DMS53 treated with DMSO at 0.1 percent for 48 hours (cell line): ENCODE data around the gene DGLUCY.
"Not testable (repeated sequence)": the region's sequence is repeated elsewhere in the genome, so short reads cannot be mapped to it uniquely, and the experiment has no call there.

ENCODE experiments used
- DNase-seq: peaks from one replicate; lab custom pipeline; 2025; ENCODE audit not compliant: unreplicated experiment; lab: John Stamatoyannopoulos, UW

The DGLUCY gene

DNA sequence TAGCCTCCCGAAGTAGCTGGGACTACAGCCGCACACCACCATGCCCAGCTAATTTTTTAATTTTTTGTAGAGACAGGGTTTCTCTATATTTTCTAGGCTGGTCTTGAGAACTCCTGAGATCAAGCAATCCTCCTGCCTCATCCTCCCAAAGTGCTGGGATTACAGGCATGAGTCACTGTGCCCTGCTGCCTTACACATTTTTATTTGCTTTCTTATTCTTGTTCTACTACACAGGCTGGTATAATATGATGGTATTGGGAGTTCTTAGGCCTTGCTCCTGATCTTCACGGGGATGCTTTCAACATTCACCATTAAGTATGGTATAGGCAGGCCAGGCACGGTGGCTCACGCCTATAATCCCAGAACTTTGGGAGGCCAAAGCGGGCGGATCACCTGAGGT lies 21.2 kb downstream of the DGLUCY start:
- no peak for DNase-seq

DNA sequence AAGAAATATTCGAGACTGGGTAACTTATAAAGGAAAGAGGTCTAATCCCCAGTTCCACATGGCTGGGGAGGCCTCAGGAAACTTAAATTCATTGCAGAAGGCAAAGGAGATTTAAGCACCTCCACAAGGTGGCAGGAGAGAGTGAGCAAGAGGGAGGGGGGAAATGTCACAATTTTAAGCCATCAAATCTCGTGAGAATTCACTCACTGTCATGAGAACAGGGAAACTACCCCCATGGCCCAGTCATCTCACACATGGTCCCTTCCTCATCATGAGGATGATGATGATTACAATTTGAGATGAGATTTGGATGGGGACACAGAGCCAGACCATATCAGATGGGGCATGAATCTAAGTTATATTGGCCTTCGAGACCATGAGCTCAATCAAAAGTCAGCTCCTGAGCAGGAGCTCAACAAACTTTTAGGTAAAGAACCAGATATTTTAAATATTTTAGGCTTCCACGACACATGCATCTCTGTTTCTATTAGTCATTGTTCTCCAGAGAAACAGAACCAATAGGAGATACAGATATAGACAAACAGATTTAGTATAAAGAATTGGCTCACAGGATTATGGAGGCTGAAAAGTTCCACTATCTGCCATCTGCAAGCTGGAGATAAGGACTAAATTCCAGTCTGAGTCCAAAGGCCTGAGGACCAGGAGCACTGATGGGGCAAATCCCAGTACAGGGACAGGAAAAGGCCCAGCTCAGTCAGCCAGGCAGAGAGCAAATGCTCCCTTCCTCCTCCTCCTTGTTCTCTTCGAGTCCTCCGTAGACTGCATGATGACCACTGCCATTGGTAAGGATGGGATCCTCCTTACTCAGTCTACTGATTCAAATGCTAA lies 24.9 kb downstream of the DGLUCY start:
- no peak for DNase-seq

DNA sequence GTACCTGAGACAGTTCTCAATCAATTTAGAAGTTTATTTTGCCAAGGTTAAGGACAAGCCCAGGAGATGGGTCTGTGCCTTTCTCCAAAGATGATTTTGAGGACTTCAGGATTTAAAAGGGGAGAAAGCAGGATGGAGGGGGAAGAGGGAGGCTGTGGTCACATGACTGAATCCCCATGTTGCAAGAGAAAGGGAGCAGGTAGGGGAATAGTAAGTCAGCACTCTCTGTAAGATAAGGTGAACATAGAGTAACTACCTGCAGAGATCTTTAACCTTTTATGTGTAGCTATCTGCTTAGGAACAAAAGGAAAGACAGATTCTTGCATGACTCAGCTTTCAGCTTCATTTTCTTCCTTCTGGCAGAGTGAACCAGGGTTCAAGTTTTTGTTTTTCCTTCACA lies 25.9 kb downstream of the DGLUCY start:
- no peak for DNase-seq

DNA sequence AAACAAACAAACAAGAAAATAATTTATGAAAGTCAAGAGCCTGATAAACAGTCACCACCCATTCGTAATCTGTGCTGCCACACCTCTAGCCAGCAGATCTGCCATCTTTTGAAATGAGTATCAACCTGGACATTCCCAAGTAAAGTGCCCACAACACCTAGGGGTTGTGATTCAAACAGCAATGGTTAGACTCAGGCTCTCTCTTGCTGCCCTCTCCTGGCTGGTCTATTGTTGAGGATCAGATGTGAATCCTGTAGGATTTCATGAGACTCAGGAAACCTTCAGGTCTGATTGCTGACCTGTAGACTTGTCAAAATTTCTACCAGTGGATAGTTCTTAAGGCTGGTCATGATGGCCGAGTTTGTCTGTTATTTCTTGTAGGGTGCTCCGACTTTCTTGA lies 26.8 kb downstream of the DGLUCY start:
- DNase-seq, result peak; percentile 9

DNA sequence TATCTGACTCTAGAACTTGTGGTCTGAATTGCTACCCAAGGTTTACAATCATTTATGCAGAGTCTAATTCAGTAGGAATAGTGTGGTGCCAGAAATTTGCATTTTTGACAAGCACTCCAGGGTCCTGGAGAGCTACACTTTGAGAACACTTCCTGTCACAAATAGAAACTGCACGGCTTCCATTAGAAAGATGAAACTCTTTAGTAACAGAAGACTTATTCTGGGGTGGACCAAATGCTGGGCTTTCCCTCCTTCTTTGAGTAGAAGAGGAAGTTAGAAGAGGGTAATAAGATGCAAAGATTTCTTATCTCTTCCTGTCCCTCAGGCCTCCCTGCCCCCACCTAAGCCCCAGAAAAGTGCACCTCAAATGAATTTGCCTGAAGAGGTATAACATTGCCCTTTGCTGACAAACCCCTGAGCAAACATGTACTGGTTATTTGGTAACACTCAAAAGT lies 28.4 kb downstream of the DGLUCY start:
- DNase-seq, result no peak

DNA sequence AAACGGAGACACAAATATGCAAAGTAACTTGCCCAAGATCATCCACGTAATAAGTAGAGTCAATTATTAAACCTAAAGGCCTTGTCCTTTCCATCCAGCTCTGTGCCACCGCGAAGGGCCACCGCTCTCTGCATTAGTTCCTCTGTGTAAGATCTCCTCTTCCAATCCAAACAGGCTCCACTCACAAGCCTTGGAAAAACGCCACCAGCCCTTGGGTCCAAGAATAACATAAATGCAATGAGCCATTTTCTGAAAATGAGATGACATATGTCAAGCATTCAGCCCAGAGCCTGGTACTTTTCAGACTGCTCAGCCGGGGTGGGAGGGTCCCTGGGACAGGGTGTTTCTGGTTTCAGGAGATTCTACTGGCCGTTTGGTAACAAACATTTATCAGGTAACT lies 30.0 kb downstream of the DGLUCY start:
- DNase-seq, result no peak

DNA sequence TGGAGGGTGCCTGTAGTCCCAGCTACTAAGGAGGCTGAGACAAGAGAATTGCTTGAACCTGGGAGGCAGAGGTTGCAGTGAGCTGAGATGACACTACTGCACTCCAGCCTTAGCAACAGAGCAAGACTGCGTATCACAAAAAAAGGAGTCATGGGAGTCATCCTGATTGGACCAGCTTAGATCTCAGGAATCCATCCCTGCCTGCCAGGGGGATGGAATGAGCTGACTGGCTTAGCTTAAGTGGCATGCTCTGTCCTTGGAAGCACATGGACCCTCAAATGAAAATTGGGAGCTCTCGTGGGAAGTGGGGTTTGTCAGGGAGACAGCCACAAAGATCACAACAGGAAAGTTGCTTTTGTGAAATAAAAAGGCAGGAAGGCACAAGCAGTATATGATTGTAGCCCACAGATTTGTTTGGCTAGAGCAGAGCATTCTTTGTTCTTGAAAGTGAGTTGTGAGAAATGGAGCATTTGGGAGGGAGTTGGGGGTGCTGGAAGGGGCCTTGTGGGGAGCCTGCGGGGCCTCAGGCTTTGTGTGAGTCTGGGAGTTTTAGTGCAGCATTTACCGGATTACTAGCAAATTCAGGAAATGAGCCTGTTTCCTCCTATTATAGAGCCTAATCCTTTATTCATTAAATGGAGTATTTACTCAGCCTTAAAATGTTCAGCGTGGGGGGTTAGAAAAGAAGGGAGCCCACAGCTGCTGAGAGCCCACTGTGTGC lies 30.7 kb downstream of the DGLUCY start:
- no peak for DNase-seq

DNA sequence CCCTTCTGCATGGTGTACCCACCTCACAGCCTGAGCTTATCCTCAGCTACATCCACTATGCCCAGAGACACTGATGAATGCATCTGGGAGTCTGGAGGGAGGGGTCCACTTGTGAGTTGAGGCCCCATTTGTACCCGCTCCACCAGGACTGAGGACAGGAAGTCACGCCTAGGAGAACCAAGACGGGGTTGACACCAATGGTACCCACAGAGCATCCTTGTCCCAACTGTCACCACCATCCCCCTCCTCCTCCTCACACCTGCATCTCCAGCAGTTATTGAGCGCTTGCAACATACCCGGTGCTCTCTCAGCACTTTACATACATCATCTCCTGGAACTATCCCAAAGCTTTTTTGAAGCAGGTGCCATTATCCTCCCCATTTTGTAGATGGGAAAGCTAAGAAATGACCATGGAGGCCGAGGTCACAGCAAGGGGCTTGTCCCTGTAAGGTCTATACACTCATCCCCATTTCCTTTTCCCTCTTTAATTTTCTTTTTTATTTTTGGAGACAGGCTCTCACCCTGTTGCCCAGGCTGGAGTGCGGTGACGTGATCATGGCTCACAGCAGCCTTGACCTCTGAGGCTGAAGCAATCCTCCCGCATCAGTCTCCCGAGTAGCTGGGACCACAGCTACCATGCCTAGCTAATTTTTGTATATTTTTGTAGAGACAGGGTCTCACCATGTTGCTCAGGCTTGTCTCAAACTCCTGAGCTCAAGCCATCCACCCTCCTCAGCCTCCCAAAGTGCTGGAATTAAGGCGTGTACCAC lies 31.7 kb downstream of the DGLUCY start:
- no peak for DNase-seq

DNA sequence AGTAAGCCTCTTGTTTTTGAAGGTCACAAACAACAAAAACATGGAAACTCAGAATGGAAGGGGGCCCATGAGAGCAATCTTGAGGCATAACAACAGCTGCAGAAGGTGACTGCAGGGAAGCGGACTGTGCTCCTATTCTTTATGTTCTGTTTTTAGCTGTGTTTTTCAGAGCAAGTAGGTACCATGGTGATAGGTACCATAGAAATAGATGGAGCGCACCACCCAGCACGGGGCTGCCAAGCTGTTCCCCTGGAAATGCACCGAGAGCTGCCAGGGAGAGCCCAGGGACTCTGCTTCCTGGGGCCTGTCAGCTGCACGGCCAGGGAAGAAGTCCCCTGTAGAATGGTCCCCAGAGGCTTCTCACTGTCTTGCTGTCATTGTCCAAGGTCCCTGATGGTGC lies 32.8 kb downstream of the DGLUCY start:
- no peak for DNase-seq

DNA sequence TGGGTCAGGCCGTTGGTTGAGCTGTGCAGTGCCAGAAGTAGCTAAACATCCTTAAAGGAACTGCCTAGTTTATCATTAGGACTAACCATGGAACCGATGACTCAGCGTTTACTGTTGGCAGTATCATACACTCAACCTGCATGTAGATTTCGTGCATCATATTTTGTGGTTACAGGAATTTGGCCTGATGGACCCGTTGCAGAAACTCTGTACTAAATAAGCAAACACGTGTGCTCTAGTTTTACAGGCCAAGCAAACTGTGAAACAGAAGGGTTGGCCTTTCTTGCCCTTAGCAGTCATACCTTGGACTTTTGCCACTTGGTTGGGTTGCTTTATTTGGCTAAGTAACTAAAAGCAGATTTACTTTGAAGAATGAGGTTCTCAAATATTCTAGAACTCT lies 35.6 kb downstream of the DGLUCY start:
- no peak for DNase-seq

DNA sequence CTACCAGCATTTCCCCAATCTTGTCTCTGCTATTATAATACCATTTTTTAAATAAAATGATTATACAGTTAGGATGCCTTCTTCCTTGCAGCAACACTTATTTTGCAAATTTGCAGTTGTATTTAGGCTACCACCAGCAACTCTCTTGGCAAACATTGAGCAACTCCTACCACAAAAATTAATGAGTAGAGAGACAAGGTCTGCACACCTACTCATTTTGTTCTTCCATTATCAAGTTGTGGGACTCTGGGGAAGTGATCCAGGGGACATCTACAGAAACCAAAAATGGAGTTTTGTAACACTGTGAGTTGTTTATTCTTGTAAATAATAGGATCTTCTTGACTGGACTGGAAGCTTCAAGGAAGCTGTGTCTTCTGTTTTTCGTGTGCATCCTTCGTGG lies 38.6 kb downstream of the DGLUCY start:
- no peak for DNase-seq

DNA sequence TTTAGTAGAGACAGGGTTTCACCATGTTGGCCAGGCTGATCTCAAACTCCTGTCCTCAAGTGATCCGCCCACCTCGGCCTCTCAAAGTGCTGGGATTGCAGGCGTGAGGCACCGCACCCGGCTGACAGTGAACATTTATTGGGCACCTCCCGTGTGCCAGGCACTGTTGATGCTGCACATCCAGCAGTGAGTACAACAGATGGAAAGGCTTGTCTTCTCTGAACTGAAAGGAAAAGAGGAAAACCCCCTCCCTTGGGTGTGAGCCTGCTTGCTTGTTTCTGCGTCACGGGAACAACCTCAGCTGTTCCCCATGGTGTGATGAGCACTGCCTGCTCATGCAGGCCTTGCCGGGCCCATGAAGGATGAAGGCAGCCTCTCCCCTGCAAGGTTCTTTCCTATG lies 39.5 kb downstream of the DGLUCY start:
- no peak for DNase-seq

DNA sequence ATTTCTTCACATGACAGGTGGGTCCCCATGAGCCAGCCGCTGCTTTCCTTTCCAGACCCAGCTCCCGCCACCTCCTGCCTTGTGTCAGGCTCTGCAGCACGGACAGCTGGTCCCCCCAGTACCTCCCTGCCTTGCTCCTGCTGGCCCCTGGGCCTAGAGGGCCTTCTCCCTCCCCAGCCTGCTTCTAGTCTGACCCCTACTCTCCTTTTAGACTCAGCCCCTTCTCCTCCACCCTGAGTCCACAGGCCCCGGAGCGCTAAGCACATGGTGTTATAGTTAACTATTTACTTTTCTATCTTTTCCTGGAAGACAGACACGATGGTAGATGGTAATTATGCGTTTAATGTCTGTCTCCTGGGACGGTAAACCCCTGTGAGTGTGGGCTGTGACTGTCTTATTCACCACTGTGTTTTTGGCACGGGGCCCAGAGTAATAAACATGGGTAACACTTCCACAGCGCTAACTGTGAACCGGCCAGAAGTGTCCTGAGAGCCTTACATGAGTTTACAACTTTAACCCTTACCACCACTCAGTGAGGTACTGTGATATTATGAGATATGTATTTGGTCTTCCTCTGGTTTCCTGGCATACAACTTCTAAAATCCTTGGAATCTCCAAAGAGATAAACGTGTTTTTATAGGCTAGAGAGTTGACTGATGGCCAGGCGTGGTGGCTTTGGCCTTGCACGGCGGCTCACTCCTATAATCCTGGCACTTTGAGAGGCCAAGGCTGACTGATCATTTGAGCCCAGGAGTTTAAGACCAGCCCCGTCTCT lies 41.2 kb downstream of the DGLUCY start:
- no peak for DNase-seq

DNA sequence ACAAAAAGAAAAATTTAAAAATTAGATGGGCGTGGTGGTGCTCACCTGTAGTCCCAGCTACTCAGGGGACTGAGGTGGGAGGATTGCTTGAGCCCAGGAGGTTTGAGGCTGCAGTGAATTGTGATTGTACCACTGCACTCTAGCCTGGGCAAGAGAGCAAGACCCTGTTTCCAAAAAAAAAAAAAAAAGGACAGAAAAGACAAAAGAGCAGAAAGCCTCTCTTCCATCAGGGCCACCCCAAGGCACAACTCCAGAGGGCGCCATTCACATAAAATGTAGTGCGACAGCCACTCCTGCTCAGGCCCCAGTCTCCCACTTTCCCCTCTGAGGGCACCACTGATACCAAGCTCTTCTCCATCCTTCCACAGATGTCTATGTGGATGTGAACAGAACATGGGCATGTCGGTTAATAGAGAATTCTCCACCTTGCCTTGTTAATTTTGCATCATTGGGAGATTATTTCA lies 41.8 kb downstream of the DGLUCY start:
- no peak for DNase-seq

DNA sequence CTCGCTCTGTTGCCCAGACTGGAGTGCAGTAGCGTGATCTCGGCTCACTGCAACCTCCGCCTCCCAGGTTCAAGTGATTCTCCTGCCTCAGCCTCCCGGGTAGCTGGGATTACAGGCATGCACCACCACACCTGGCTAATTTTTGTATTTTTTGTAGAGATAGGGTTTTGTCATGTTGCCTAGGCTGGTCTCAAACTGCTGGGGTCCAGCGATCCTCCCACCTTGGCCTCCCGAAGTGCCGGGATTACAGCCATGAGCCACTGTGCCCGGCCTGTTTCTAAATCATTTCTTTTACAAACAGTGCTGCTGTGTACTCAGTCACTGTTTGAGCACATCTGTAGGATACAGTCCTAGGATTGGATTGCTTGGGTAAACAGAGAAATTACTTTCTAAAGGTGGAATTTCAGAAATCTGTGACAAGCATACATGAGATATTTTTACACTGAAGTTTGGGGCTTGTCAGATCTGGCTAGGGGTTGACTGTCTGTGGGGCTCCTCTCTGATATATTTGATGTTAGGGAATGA lies 42.3 kb downstream of the DGLUCY start:
- not testable (repeated sequence) for DNase-seq

DNA sequence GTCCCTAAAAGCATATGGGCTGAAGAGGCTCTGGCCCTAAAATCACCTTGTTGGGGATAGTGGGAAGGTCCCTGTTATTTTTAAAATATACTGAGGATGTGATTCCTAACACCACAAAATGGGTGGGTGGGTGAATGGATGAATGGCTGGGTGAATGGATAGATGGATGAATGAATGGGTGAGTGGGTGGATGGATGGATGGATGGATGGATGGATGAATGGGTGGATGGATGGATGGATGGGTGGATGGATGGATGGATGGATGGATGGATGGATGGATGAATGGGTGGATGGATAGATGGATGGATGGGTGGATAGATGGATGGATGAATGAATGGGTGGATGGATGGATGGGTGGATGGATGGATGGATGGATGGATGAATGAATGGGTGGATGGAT lies 43.0 kb downstream of the DGLUCY start:
- not testable (repeated sequence) for DNase-seq

DNA sequence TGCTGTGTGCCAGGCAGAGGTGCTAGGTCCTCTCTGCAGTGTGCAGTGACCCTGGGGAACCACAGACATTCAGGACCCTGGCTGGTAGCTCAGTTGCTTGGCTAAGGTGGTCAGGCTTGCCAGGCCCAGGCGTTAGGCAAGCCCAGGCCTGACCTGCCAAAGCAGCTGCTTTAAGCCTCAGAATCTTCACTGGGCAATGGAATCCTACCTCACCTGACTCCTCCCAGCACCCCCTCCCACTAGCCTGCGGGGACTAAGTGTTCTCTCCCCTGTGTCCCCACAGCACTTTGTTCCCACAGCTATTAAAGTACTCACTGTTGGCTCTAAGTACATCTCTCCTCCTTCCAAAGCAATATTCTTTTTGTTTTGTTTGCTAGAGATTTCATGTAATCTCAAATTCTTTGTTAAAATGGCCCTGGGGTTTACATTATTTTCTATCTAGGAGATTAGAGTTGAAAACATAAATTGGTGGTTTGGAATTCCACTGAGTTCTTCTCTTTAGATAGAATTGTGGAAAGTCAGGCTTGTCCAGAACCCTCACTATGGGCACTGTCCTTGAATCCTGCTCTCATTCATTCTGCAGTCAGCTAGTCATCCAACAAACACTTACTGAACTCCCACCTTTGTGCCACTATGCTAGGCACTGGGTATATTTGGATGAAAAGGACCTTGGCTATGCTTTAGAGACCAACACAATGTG lies 44.4 kb downstream of the DGLUCY start:
- DNase-seq, result no peak

DNA sequence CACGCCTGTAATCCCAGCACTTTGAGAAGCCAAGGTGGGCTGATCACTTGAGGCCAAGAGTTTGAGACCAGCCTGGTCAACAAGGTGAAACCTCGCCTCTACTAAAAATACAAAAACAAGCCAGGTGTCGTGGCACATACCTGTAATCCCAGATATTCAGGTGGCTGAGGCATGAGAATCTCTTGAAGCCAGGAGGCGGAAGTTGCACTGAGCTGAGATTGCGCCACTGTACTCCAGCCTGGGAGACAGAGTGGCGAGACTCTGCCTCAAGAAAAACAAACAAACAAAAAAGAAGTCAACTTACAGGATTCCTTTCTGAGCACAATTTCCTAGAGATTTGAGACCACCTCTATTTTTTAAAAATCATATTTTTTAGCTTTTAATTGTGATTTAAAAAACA lies 45.3 kb downstream of the DGLUCY start:
- DNase-seq, result no peak

DNA sequence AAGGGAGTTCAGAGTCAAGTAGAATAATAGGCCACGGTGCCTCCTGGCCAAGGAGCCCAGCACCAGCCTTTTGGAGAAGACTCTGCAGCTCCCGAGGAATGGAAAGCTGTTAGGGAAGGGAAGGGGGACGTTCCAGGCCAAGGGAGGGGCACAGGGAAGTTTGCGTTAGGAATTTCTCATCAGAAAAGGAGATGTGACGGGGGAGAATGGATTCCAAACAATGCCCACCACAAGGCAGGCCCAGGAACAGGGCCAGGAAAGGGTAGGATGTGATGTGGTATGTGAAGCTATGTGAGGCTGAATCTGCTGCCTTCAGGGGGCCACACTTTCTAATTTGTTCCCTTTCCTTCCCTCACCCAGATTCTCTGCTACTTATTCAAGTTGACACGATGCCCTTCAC lies 46.0 kb downstream of the DGLUCY start:
- DNase-seq, result no peak

DNA sequence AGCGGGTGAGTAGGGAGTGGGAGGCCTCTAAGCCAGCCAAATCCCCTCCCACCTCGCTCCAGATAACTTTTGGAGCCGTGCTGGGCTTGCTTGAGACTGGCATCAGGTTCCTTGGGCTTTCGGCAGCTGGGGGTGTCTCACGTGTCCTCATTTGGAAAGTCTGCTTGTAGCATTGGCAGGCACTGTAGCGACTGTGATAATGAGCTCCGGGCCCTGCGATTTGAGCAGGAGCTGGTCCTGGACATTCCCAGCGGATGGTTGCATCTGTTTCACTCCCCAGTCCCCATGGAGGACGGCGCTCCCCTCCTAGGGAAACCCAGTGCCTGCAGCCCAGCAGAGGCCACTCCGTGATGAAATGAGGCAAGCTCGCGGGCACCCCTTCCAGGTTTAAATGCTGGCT lies 49.4 kb downstream of the DGLUCY start:
- no peak for DNase-seq
